RCC 7860 (cell line): ENCODE data around the gene YY1.

Experiments used
- DNase-seq: peaks from one replicate; pipeline ENCODE4 v3.0.0-alpha.2; 2015; ENCODE audit warnings: low spot score
- FAIRE-seq: peaks from 2 replicates; lab custom pipeline; 2012; peaks lifted over from hg19 to GRCh38; lab: Jason Lieb, UNC

YY1 gene

DNA sequence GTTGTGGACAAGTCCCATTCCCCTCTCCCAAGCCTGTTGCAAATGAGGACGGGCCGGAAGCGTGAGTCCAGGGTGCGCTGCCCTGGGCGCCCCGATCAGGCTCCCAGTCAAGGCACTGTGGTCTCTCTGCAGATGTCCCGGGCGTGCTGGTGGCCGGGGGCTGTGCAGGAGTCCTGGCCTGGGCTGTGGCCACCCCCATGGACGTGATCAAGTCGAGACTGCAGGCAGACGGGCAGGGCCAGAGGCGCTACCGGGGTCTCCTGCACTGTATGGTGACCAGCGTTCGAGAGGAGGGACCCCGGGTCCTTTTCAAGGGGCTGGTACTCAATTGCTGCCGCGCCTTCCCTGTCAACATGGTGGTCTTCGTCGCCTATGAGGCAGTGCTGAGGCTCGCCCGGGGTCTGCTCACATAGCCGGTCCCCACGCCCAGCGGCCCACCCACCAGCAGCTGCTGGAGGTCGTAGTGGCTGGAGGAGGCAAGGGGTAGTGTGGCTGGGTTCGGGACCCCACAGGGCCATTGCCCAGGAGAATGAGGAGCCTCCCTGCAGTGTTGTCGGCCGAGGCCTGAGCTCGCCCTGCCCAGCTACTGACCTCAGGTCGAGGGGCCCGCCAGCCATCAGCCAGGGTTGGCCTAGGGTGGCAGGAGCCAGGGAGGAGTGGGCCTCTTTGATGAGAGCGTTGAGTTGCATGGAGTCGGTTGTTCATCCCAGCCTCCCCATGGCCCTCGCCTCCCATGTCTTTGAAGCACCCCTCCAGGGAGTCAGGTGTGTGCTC, 90.5 kb downstream of the YY1 start:
- no peak for FAIRE-seq
- no peak for DNase-seq

DNA sequence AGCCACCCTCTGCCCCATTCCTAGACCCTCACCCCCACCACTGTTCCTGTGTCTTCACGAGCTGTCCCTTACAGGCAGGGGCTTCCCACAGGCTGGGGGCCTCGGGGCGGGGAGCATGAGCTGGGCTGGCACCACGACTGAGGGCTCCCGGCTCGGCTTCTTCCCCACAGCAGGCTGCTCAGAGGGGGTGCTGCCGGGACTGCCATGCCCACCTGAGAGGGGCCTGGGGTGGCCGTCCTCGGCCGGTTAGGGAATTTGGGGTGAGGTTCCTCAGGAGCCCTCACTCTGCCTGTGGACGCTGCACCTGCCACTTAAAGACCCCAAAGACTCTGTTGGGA, 91.0 kb downstream of the YY1 start:
- no peak for FAIRE-seq
- DNase-seq: no peak

DNA sequence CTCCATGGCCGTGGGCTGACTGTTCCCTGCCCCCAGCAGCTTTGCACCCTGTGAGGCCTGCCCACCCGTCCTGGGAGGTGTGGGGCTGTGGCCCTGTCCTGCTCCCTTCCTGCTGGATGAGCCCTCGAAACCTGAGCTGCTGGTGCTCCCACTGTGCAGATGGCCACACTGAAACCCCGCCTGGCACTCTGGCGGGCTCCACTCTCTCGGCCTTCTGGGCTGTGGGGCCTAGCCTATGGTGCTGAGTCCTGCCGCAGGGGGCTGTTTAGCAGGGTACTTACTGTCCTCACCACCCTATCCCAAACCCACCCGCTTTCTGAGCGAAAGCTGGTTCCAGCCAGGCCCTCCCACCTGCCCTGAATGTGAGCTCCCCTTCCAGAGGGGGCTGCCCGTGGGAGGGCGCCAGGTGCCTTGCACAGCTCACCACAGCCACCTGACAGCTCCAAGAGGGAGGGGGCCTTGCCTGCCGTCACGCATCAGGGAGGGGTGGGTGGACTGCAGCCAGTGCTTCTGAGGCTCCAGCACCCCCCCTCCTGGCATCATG, 91.5 kb downstream of the YY1 start:
- FAIRE-seq (no peak), DNase-seq (no peak)

DNA sequence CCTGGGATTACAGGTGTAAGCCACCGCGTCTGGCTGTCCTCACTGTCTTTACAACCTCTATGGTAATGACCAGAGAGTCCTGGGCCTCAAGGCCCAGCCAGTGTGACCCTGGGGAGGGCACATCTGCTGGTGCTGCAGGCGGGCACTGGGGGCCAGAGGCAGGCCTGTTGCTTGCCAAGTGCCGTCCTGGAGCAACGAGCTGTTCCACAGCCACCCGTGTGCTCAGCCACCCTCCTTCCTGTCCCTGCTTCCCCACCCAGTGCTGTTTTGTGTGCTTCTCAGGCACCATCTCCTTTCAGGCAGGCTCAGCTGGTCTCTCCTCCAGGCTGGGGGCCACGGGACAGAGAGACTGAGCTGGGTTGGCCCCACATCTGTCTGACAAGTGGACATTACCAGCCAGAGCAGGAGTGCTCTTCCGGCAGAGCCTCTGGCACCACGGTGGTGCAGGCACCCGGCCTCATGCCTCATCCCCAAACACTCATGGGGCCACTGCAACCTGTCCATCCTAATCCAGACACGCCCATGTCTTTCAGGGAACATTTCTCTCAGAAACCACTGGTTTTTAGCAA, 93.2 kb downstream of the YY1 start:
- FAIRE-seq (no peak), DNase-seq (no peak)
